CD4-positive, alpha-beta T cell treated with Interleukin-1 beta for 1 hour (primary cell): ENCODE measurements around the gene CHMP5.

Source experiments
- DNase-seq, 2 donors: peaks; one replicate each; pipeline ENCODE4 v3.0.0-alpha.2; 2020 to 2022

Gene CHMP5

DNA sequence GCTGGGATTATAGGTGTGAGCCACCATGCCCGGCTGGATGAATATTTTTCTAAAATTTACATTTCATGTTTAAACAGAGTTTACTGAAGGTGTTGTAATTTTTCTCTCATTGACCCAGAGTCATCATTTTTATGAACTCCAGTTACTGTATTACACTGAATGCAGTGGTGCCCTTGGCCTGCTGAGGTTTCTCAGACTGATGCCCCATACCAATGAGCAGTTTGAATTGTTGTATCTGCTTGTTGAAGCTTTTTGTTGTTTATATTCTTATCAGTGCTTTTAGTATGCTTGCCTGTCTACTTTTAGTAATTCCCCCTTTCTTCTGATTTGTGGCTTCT is 55.4 kb downstream of the CHMP5 start:
- no peak for DNase-seq

DNA sequence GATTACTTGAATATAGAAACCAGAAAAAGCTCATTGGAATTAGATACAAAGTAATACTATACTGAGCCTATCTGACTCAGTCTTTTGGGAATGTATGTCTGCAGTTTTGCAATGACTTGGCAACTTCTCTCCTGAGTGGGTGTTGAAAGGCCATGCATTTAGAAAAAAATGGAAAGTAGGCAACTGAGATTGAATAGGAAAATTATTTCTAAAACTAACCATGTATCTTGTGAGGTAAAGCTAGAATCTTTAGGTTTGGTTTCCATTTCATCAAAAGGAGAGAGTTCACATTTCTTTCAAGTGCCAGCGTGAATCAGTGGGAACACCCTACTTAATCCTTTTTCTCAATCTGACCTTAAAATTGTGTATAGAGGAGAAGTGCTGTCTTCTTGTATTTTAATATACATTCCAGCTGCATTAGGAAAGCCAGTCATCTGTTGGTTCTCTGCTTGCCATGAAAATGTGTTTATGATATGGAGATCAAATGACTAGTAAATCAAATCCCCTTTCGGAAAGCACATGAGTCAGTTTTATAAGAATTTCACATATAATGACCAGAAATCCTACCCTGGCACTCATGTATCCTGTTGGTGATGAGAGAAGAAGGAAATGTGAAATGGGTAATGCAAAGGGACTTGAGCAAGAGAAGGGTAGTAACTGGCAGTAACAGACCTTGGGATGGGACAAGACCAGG is 55.9 kb downstream of the CHMP5 start:
- no peak for DNase-seq

DNA sequence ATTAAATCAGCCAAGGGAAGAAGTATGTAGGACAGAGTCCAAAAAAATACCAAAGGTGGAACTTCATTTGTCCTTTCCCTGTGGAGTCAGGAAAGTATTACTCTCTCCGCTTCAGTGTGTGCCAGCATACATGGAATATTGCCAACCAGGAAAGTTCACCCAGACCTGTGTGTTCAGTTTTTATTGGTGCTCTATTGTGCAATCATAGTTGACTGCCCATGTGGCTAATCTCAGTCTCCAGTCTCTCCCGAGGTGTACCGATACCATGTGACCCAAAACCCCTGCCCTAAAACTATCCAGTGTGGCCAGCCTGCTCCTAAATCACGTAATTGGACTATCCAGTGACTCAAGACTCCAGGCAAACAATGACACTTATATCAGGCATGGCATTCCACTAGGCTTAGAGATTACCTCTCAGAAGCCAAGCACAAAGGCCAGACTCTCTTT is 64.3 kb downstream of the CHMP5 start:
- DNase-seq, result no peak

DNA sequence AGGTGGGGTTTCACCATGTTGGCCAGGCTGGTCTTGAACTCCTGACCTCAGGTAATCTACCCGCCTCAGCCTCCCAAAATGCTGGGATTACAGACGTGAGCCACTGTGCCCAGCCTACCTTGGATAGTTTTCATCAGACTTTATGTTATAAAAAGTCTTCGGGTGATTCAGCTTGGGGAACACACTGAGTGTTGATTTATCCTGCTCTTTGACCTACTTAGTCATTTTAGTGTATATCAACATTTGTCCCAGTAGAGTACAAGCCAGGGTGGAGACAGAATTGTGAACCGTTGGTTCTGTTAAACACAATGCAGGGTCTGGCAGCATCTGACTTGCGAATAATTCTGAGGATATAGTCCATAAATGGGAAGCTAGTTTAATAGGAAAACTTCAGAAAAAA is 65.1 kb downstream of the CHMP5 start:
- DNase-seq, result no peak

DNA sequence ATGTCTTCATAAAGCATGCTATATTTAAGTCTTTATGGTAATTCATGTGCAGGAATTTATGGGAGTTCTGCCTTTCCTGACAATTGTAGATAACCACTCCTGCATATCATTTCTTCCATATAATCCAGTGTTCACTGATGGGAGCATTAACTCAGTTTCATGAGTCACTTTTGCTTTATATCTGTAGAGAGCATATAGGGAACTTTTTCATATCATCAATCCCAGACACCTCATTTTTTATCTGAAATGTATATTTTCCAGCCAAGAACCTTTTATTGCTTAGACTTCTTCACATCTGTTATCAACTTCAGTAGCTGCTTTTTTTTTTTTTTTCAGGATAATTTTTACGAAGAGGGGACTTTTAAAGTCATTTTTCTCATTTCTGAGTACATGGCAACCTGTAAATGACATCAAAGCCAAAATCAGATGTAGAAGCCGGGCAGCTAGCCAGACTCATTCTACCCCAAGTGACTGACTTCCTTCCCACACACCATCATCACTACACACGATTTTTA is 66.6 kb downstream of the CHMP5 start:
- no peak for DNase-seq
